Gastroesophageal sphincter (tissue), 3 donors: Measurements from ENCODE around the gene SLC15A3.

ENCODE experiments used
- EP300 ChIP-seq: sonication (generic); formaldehyde crosslinking; IDR thresholded peaks from one replicate; pipeline ENCODE4 v1.6.1; 2017; ENCODE audit warnings: antibody characterized with exemption, mild to moderate bottlenecking
- POLR2A ChIP-seq, 2 donors: fragments of 450-650 bp; IDR thresholded peaks; one replicate each; pipeline ENCODE4 v1.6.1; 2017; ENCODE audit warnings: antibody characterized with exemption in 2 of 2, mild to moderate bottlenecking in 2 of 2, moderate library complexity in 1 of 2
- POLR2AphosphoS5 ChIP-seq: sonication (generic); formaldehyde crosslinking; IDR thresholded peaks from one replicate; pipeline ENCODE4 v1.6.1; 2017; ENCODE audit warnings: antibody characterized with exemption
- TF ChIP-seq, protein P1 (sequence below), 4 experiments: fragments of 200-600 bp in 2 of 4; fragments of 450-650 bp in 2 of 4; sonication (generic) in 1 of 4; IDR thresholded peaks; one replicate each; pipeline ENCODE4 v1.5.1; 2017 to 2019; ENCODE audit warnings: antibody characterized with exemption in 4 of 4, mild to moderate bottlenecking in 2 of 4, moderate library complexity in 2 of 4

GRCh38 chr11:60984149-60984548 is 32.2 kb upstream of the SLC15A3 start:
- TF ChIP-seq, protein P1, sequence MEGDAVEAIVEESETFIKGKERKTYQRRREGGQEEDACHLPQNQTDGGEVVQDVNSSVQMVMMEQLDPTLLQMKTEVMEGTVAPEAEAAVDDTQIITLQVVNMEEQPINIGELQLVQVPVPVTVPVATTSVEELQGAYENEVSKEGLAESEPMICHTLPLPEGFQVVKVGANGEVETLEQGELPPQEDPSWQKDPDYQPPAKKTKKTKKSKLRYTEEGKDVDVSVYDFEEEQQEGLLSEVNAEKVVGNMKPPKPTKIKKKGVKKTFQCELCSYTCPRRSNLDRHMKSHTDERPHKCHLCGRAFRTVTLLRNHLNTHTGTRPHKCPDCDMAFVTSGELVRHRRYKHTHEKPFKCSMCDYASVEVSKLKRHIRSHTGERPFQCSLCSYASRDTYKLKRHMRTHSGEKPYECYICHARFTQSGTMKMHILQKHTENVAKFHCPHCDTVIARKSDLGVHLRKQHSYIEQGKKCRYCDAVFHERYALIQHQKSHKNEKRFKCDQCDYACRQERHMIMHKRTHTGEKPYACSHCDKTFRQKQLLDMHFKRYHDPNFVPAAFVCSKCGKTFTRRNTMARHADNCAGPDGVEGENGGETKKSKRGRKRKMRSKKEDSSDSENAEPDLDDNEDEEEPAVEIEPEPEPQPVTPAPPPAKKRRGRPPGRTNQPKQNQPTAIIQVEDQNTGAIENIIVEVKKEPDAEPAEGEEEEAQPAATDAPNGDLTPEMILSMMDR (IDR thresholded peaks at IDR 0.05), result no peak
- TF ChIP-seq POLR2A (IDR thresholded peaks at IDR 0.05) (no peak), POLR2AphosphoS5 (no peak), EP300 (no peak)
